Vagina (tissue), 2 donors: Measurements from ENCODE around the gene WWC2.

Experiments
- CTCF ChIP-seq, 3 experiments: fragments of 450-650 bp in 2 of 3; fragments of 200-600 bp in 1 of 3; sonication (generic) in 1 of 3; IDR thresholded peaks; one replicate each; pipeline ENCODE4 v1.5.1; 2017 to 2019; ENCODE audit warnings: antibody characterized with exemption in 3 of 3, mild to moderate bottlenecking in 2 of 3, moderate library complexity in 2 of 3
- POLR2A ChIP-seq, 2 donors: fragments of 450-650 bp; IDR thresholded peaks; one replicate each; pipeline ENCODE4 v1.6.1; 2017; ENCODE audit warnings: antibody characterized with exemption in 2 of 2, mild to moderate bottlenecking in 2 of 2, moderate library complexity in 2 of 2
- POLR2AphosphoS5 ChIP-seq, 2 donors: sonication (generic); formaldehyde crosslinking; IDR thresholded peaks; one replicate each; pipeline ENCODE4 v1.9.0; 2017; ENCODE audit warnings: antibody characterized with exemption in 2 of 2, mild to moderate bottlenecking in 2 of 2, low read depth in 1 of 2; ENCODE audit not compliant: insufficient read depth in 1 of 2

- TF ChIP-seq CTCF (IDR thresholded peaks at IDR 0.05) (no peak), POLR2A (IDR thresholded peaks at IDR 0.05) (no peak), POLR2AphosphoS5 (IDR thresholded peaks at IDR 0.05; ENCODE audit: insufficient read depth in 1 of 2, low read depth in 1 of 2) (no peak)
Observed at GRCh38 chr4:183124865-183125264, 25.8 kb downstream of the WWC2 start.
